SU-DHL-6 (cell line): Measurements from ENCODE around the gene NFIB.

Source experiments
- CTCF ChIP-seq: fragments of 200-600 bp; sonication (generic); IDR thresholded peaks from one replicate; pipeline ENCODE4 v1.5.1; 2017; ENCODE audit warnings: antibody characterized with exemption, mild to moderate bottlenecking, low read length, moderate library complexity; ENCODE audit not compliant: insufficient read depth, poor library complexity, severe bottlenecking
- EZH2phosphoT487 ChIP-seq: fragments of 200-600 bp; sonication (generic), shearing (Covaris generic); conservative IDR thresholded peaks from 2 replicates; pipeline ENCODE4 v1.6.1; 2018; ENCODE audit warnings: mild to moderate bottlenecking, antibody characterized with exemption, low read length, moderate library complexity, mixed read lengths

GRCh38 chr9:14054096-14054495 lies 259.8 kb downstream of the NFIB start:
- TF ChIP-seq CTCF (no peak), EZH2phosphoT487 (no peak)
